Measurements from ENCODE around the gene S100A7A.
"Not testable (repeated sequence)": the region's sequence is repeated elsewhere in the genome, so short reads cannot be mapped to it uniquely, and the experiment has no call there.

Gene S100A7A

GRCh38 chr1:153428073-153428638 lies 11.8 kb downstream of the S100A7A start:
- DNase-seq = no peak

- DNase-seq = peak; percentile 10
Measured at GRCh38 chr1:153428791-153429190, 12.5 kb downstream of the S100A7A start.

GRCh38 chr1:153429266-153430165 lies 13.2 kb downstream of the S100A7A start:
- DNase-seq = peak; percentile 64

- no peak for DNase-seq
Measured at GRCh38 chr1:153430166-153430553, 13.8 kb downstream of the S100A7A start.

GRCh38 chr1:153430561-153430960 lies 14.2 kb downstream of the S100A7A start:
- DNase-seq = no peak

- no peak for DNase-seq
Measured at GRCh38 chr1:153431002-153431401, 14.7 kb downstream of the S100A7A start.

GRCh38 chr1:153431427-153431826 lies 15.1 kb downstream of the S100A7A start:
- DNase-seq = no peak

- DNase-seq = no peak
Measured at GRCh38 chr1:153431928-153432327, 15.6 kb downstream of the S100A7A start.

GRCh38 chr1:153432874-153433681 lies 16.8 kb downstream of the S100A7A start:
- no peak for DNase-seq

- DNase-seq = no peak
Measured at GRCh38 chr1:153434746-153435455, 18.6 kb downstream of the S100A7A start.

GRCh38 chr1:153437236-153437635 lies 20.9 kb downstream of the S100A7A start:
- DNase-seq = no peak

- DNase-seq = no peak
Measured at GRCh38 chr1:153438599-153438998, 22.3 kb downstream of the S100A7A start.

- DNase-seq = no peak
Measured at GRCh38 chr1:153439273-153439672, 23.0 kb downstream of the S100A7A start.

GRCh38 chr1:153441238-153441755 lies 25.0 kb downstream of the S100A7A start:
- peak; percentile 55 for DNase-seq

- no peak for DNase-seq
Measured at GRCh38 chr1:153443486-153443885, 27.2 kb downstream of the S100A7A start.

- no peak for DNase-seq
Measured at GRCh38 chr1:153444078-153444477, 27.8 kb downstream of the S100A7A start.

- DNase-seq = no peak
Measured at GRCh38 chr1:153447498-153448170, 31.3 kb downstream of the S100A7A start.

GRCh38 chr1:153448851-153449250 lies 32.5 kb downstream of the S100A7A start:
- not testable (repeated sequence) for DNase-seq

GRCh38 chr1:153456396-153456795 lies 40.1 kb downstream of the S100A7A start:
- DNase-seq = no peak

- no peak for DNase-seq
Measured at GRCh38 chr1:153459655-153460054, 43.3 kb downstream of the S100A7A start.

GRCh38 chr1:153460551-153460950 lies 44.2 kb downstream of the S100A7A start, which contains the start of gene S100A7:
Gene S100A7 (minus strand): TSS chr1:153460651. CDS start chr1:153459013, 1,638 bp downstream.
- DNase-seq = no peak

GRCh38 chr1:153462741-153463140 lies 46.4 kb downstream of the S100A7A start:
- not testable (repeated sequence) for DNase-seq

All from NCI-H1694 (cell line).